Effector memory CD8-positive, alpha-beta T cell (primary cell): Measurements from ENCODE around the gene CIC.
A peak's percentile ranks its signal among the peaks of the same experiment; 100 is the strongest.

Experiments used
- ATAC-seq: fragments of 150-1000 bp; cut with Tn5 transposase; replicated peaks from 2 replicates; pipeline ENCODE4 v1.10.0; 2021; ENCODE audit warnings: mild to moderate bottlenecking, moderate library complexity
- DNase-seq, 3 experiments: peaks; one replicate each; pipeline ENCODE4 v3.0.0; 2021
- H3K27ac Mint-ChIP-seq, 2 donors: one replicate each; pipeline ENCODE4 v1.8.0; 2022; ENCODE audit warnings: mild to moderate bottlenecking in 2 of 2, mixed read lengths in 2 of 2, moderate library complexity in 2 of 2
- H3K27me3 Mint-ChIP-seq, 2 donors: one replicate each; pipeline ENCODE4 v1.8.0; 2022; ENCODE audit warnings: mixed read lengths in 2 of 2
- H3K36me3 Mint-ChIP-seq: one replicate; pipeline ENCODE4 v1.8.0; 2022; ENCODE audit warnings: mild to moderate bottlenecking, moderate library complexity, mixed read lengths; ENCODE audit not compliant: insufficient read depth
- H3K4me1 Mint-ChIP-seq, 2 donors: one replicate each; pipeline ENCODE4 v1.8.0; 2022; ENCODE audit warnings: low read depth in 2 of 2, mixed read lengths in 2 of 2
- H3K4me3 Mint-ChIP-seq, 2 donors: one replicate each; pipeline ENCODE4 v1.8.0; 2022; ENCODE audit warnings: mild to moderate bottlenecking in 2 of 2, mixed read lengths in 2 of 2, moderate library complexity in 2 of 2
- H3K9me3 Mint-ChIP-seq, 2 donors: one replicate each; pipeline ENCODE4 v1.8.0; 2022; ENCODE audit warnings: mixed read lengths in 2 of 2

The CIC gene

DNA sequence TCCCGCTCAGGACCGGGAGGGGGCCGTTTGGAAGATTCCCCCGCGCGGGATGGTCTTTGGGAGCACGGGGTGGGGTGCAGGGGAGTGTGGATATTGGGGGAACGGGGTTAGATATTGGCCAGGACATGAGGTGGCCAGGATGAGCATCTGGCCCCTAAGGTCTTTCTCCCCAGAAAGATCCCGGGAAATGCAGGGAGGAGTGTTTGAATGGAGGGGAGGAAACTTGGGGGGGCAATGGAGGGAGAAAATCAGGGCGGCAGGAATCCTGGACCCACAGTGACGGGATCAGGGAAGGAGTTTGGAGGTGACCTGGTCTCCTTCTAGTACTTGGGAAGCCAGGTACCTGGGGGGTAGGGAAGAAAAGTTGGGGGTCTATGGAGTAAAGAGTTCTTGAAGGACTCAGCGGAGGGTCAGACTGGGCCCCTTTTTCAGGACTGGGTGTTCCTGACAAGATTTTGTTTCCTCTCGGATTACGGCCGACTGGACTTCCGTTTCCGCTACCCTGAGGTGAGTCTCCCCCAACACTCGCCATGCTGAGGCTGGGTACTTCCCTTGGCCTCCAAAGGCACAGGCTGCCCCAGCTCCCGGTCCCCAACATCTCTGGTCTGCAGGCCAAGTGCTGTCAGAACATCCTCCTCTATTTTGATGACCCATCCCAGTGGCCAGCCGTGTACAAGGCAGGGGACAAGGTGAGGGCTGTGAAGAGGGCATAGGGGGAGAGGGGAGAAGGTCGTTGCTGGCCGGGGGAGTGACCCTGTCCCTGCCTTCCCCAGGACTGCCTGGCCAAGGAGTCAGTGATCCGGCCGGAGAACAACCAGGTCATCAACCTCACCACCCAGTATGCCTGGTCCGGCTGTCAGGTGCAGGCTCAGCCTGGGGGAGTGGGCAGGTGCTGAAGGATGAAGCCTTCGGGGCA is 45.0 kb downstream of the CIC start:
- DNase-seq (no peak), ATAC-seq (no peak)
- H3K27me3 Mint-ChIP-seq, result peaks cover 36 to 52% of the 10 kb centered on the region in 2 donors
- peak overlapping the region; percentile 49 to 76 for H3K4me3 Mint-ChIP-seq
- no peaks in the 10 kb centered on the region for H3K9me3 Mint-ChIP-seq
- H3K4me1 Mint-ChIP-seq, result peaks cover 21 to 27% of the 10 kb centered on the region in 2 donors
- H3K36me3 Mint-ChIP-seq, result no peaks in the 10 kb centered on the region
- H3K27ac Mint-ChIP-seq, result peak overlapping the region in 1 of 2 donors; percentile 60

DNA sequence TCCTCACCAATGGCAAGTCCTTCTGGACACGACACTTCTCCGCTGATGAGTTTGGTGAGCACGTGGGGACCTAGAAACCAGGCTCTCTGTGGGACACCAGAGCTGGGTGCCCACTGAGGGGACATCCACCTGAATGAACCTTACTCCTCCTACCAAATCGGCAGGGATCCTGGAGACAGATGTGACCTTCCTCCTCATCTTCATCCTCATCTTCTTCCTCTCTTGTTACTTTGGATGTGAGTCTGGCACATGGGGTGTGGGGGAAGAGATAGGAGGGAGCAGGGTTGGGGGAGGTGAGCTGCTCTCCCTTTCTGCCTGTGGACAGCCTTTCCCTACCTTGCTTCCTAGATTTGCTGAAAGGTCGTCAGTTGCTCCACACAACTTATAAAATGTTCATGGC is 46.0 kb downstream of the CIC start:
- no peaks in the 10 kb centered on the region for H3K9me3 Mint-ChIP-seq
- H3K27ac Mint-ChIP-seq, result no peak overlapping the region
- peaks cover 21 to 27% of the 10 kb centered on the region in 2 donors for H3K4me1 Mint-ChIP-seq
- ATAC-seq (no peak), DNase-seq (no peak)
- H3K36me3 Mint-ChIP-seq, result no peaks in the 10 kb centered on the region
- peak overlapping the region in 1 of 2 donors; percentile 23 for H3K4me3 Mint-ChIP-seq
- H3K27me3 Mint-ChIP-seq, result peaks cover 36 to 52% of the 10 kb centered on the region in 2 donors

DNA sequence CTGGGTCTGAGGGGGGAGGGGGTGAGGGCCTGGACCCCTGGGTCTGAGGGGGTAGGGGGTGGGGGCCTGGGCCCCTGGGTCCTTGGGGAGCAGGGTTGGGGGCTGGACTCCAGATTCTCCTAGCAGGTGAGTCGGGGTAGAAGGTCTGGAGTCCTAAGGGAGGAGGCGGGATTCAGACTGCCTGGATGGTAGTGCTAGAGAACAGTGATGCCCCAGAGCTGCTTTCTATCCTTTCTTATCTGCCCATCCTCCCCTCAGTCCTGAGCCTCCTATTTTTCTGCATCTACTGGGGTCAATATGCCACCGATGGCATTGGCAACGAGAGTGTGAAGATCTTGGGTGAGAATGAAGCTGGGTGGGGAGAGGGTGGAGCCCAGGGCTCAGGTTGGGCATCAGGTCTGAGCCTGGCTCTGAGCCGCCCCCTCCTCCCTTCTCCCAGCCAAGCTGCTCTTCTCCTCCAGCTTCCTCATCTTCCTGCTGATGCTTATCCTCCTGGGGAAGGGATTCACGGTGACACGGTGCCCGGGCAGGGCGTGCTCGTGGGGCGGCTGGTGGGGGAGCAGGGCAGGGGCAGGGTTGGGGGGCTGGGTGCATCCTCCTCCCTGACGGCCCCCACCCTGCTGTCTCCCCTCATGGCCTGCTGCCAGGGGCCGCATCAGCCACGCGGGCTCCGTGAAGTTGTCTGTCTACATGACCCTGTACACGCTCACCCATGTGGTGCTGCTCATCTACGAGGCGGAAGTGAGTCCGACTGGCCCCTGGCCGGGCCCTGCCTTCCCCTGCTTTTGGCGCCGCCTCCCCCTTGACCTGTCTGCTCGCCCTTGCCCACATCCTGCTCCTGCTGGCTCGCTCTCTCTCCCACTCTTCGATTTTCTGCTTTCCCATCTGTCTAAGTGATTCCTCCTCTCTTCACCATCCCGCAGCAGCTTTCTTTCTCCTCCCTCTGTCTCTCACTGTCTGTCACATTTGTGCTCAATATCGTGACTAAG is 47.5 kb downstream of the CIC start:
- H3K27me3 Mint-ChIP-seq, result peaks cover 28 to 41% of the 10 kb centered on the region in 2 donors
- no peaks in the 10 kb centered on the region for H3K9me3 Mint-ChIP-seq
- peaks cover 21 to 27% of the 10 kb centered on the region in 2 donors for H3K4me1 Mint-ChIP-seq
- DNase-seq, result no peak
- ATAC-seq, result peak; percentile 32
- peak overlapping the region; percentile 39 to 40 for H3K4me3 Mint-ChIP-seq
- H3K27ac Mint-ChIP-seq, result no peak overlapping the region
- H3K36me3 Mint-ChIP-seq, result no peaks in the 10 kb centered on the region

DNA sequence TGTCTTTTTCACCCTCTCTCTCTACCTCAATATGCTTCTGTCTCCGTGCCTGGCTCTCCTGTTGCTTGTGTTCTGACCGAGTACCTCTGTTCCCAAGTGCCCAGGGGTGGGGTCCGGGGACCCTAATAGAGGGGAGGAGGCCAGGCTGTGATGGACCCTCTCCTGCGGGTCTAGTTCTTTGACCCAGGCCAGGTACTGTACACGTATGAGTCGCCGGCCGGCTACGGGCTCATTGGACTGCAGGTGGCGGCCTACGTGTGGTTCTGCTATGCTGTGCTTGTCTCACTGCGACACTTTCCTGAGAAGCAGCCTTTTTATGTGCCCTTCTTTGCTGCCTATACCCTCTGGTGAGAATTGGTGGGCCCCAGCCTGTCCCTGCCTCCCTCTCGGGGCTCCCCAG is 48.5 kb downstream of the CIC start:
- H3K27ac Mint-ChIP-seq, result no peak overlapping the region
- DNase-seq, result no peak

DNA sequence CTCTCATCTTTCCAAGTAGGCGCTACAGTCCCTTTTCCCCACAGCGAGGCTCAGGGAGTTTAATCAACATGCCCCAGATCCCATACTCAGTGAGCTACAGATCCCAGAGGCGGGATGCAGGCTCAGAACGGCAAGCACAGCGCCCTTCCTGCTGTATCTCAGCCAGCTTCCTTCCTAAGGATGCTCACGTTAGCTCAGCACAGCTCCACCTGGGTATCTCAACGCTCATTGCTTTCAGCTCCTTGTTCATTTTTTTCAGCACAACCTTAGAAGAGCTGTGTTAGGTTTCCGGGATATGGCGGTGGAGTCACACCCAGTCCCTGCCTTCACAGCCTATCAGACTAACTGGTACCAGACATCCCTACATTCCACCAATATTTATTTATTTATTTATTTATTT is 53.3 kb downstream of the CIC start:
- DNase-seq (no peak), ATAC-seq (no peak)
- H3K4me3 Mint-ChIP-seq, result no peak overlapping the region
- peaks cover 6 to 20% of the 10 kb centered on the region in 2 donors for H3K27me3 Mint-ChIP-seq
- H3K4me1 Mint-ChIP-seq, result peaks cover 10 to 20% of the 10 kb centered on the region in 2 donors
- no peak overlapping the region for H3K27ac Mint-ChIP-seq
- peaks cover 4% of the 10 kb centered on the region for H3K36me3 Mint-ChIP-seq
- no peaks in the 10 kb centered on the region for H3K9me3 Mint-ChIP-seq

More for the DNA sequence above, 48.5 kb downstream of the CIC start:
- peaks cover 20 to 37% of the 10 kb centered on the region in 2 donors for H3K27me3 Mint-ChIP-seq
- H3K4me3 Mint-ChIP-seq, result no peak overlapping the region
- no peaks in the 10 kb centered on the region for H3K9me3 Mint-ChIP-seq
- ATAC-seq, result no peak
- no peaks in the 10 kb centered on the region for H3K36me3 Mint-ChIP-seq
- peaks cover 16 to 25% of the 10 kb centered on the region in 2 donors for H3K4me1 Mint-ChIP-seq

DNA sequence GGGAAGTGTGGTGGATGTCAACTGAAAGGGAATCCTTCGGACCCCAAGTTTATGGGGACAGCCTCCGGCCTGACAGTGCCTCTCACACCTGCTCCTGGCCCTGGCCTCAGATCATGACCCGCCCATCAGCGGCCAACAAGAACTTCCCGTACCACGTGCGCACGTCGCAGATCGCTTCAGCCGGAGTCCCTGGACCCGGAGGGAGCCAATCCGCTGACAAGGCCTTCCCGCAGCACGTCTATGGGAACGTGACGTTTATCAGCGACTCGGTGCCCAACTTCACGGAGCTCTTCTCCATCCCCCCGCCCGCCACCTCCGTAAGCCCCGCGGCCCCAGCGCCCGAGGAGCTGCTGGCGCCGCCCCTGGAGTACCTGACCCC is 54.4 kb downstream of the CIC start:
- Mint-ChIP-seq H3K9me3 (no peaks in the 10 kb centered on the region), H3K4me1 (peaks cover 21% of the 10 kb centered on the region in 2 donors), H3K36me3 (peaks cover 4% of the 10 kb centered on the region), H3K27ac (no peak overlapping the region), H3K27me3 (peaks cover 6 to 20% of the 10 kb centered on the region in 2 donors), H3K4me3 (peak overlapping the region; percentile 17 to 31)
- DNase-seq (no peak), ATAC-seq (no peak)

DNA sequence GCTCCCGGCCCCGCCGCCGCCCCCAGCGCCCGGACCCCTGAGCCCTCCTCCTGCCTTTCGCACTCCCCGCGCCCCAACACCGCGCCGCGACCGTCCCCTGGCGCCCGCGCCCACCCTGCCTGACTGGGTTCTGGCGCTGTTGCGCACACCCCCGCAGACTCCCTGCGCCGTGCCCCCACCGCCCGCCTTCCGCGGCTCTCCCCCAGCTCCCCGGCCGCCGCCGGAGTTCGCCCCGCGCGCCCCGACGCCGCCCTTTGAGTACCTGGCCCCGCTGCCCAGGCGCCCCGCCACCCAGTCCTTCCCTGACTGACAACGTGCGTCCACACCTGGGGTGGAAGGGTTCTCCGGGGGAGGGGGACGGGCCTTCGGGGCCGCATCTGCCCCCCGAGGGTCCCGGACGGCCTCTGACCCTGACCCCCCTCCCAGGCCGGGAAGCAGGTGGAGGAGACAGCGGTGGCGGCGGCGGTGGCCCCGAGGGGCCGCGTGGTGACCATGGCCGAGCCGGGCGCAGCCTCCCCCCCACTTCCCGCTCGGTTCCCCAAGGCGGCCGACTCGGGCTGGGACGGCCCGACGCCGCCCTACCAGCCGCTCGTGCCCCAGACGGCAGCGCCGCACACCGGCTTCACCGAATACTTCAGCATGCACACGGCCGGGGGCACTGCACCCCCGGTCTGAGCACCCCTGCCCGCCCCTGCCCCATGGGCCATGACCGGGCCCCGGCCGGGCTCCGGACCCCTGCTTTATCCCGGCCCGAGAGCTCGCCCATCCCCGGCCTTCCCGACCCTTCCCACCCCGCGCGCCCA is 55.0 kb downstream of the CIC start:
- ATAC-seq, result no peak
- no peak overlapping the region for H3K27ac Mint-ChIP-seq
- peak in 1 of 3 experiments; percentile 20 for DNase-seq
- peak overlapping the region; percentile 96 to 98 for H3K4me3 Mint-ChIP-seq
- peaks cover 4% of the 10 kb centered on the region for H3K36me3 Mint-ChIP-seq
- H3K4me1 Mint-ChIP-seq, result peaks cover 23 to 24% of the 10 kb centered on the region in 2 donors
- no peaks in the 10 kb centered on the region for H3K9me3 Mint-ChIP-seq
- peaks cover 6 to 20% of the 10 kb centered on the region in 2 donors for H3K27me3 Mint-ChIP-seq

DNA sequence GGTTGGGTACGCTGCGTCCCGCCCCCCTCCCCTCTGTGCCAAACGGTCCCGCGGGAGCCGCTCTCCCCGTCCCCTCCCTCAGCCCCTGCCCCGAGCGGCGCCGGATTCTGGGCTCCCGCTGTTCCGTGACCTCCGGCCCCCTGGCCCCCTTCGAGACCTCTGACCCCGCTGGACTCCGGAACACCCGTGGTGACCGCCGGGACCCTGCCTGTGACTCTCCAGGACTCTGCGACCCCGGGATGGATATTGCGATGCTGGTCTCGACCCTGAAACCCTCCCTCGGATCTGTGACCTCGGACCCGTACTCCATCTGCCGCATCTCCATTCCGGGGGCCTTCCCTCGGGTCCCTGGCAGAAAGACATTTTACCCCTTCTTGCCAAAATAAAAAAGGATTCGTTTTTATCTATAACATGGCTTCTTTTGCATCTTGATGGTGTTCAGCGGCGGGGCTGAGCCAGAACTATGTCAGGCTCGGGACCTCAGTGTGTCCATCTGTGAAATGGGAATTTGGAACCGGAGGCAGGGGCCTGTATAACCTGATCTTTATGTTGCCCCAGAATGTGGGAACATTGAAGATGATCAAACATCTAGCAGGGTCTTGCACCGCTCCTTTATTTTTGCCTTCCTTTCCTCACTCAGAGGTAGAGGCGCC is 55.7 kb downstream of the CIC start:
- Mint-ChIP-seq H3K4me3 (peak overlapping the region; percentile 96 to 98), H3K4me1 (peaks cover 25 to 26% of the 10 kb centered on the region in 2 donors), H3K27me3 (peaks cover 6 to 20% of the 10 kb centered on the region in 2 donors), H3K36me3 (peaks cover 4% of the 10 kb centered on the region), H3K9me3 (no peaks in the 10 kb centered on the region), H3K27ac (peak overlapping the region; percentile 83 to 93)
- no peak for DNase-seq
- ATAC-seq, result no peak

DNA sequence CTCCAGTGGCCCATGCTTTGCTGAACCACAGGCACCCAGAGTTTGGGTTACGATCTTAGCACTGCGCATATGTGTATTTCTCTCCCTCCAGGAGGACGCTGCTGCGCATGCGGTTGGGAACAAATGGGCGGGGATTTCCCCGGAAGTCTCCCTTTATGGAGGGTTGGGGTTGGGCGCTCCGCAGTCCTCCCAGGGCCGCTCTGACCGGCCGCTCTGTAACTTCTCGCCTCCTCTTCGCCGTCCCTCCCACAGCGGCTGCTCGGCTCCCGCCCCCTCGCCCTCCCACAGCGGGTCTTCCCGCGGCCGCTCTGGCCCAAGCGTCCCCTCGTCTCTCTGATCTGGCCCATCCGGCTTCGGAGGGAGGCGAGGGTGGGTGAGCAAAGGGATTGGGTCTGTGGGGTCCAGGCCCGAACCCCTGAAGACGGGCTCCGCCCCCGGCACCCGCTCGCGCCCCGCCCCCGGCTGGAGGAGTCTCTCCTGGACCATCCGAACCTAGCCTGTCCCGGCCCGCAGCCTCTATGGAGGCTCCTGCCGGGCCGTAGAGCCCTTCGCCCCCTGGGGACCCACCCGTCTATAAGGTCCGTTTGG is 56.4 kb downstream of the CIC start, which contains the start of gene MEGF8:
MEGF8 (plus strand) TSS at position 328 of the 588 bp plus-strand sequence. CDS start 609 bp downstream, outside the sequence.
- Mint-ChIP-seq H3K36me3 (peaks cover 4% of the 10 kb centered on the region), H3K27ac (peak within 1 kb of the TSS; percentile 83 to 93), H3K4me3 (peak within 1 kb of the TSS; percentile 96 to 98), H3K9me3 (no peaks in the 10 kb centered on the region), H3K27me3 (peaks cover 6 to 20% of the 10 kb centered on the region in 2 donors), H3K4me1 (peaks cover 27 to 30% of the 10 kb centered on the region in 2 donors)
- ATAC-seq (peak; percentile 90), DNase-seq (peak; percentile 98 to 99 (median 98))

DNA sequence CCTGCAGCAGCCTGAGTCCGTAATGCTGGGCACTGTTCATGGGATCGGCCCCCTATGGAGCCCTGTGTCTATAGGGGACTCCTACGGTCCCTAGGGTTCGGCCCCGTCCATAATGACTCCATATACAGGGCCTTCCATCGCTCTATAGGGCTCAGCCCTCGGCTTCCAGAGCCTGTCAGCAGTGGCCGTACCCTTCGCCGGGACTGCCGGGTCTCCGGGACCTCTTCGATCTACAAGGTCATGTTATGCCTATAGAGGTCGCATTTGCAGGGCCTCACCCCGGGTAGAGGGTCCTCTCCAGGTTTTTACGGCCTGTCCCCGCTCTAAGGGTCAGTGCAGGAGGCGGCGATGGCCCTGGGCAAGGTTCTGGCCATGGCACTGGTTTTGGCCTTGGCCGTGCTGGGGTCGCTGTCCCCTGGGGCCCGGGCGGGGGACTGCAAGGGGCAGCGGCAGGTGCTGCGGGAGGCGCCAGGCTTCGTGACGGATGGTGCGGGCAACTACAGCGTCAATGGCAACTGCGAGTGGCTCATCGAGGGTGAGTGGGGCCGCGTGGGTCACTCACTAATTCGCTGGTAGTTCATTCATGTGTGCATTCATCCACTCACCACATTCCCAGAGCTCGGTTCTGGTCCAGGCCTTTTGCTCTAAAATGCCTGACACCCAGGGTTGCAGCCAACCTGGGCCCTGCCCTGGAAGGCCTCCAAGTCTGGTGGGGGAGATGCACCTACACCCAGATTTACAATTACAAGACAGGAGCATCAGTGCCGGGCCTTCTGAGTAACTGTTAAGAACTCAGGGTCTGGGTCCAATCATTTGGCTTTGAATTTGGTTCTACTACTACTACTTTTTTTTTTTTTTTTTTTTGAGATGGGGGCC is 57.1 kb downstream of the CIC start:
- H3K36me3 Mint-ChIP-seq, result peaks cover 4% of the 10 kb centered on the region
- no peaks in the 10 kb centered on the region for H3K9me3 Mint-ChIP-seq
- peaks cover 6 to 20% of the 10 kb centered on the region in 2 donors for H3K27me3 Mint-ChIP-seq
- peak overlapping the region; percentile 96 to 98 for H3K4me3 Mint-ChIP-seq
- peak overlapping the region; percentile 83 to 93 for H3K27ac Mint-ChIP-seq
- H3K4me1 Mint-ChIP-seq, result peaks cover 29 to 31% of the 10 kb centered on the region in 2 donors
- ATAC-seq (peak; percentile 8), DNase-seq (peak in 1 of 3 experiments; percentile 13)

DNA sequence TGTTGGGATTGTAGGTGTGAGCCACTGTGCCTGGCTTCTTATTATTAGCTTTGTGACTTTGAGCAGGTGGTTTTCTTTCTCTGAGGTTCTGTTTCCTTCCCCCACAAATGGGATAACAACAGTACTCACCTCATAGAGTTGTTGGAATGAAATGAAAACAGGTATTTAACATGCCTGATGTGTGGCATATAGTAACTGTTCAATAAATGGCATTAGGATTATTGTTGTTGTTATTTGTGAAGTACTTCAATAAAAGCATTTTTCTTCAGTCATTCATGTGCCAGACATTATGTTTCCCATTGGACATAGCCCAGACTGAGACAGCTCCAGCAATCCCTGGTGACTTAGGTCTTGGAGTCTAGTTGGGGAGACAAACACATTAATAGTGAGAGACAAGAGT is 57.9 kb downstream of the CIC start:
- Mint-ChIP-seq H3K27me3 (peaks cover 6 to 18% of the 10 kb centered on the region in 2 donors), H3K4me3 (peak overlapping the region; percentile 96 to 98), H3K27ac (no peak overlapping the region), H3K9me3 (no peaks in the 10 kb centered on the region), H3K4me1 (peaks cover 29 to 31% of the 10 kb centered on the region in 2 donors), H3K36me3 (peaks cover 4% of the 10 kb centered on the region)
- no peak for ATAC-seq
- no peak for DNase-seq
